ENCODE data around the gene SNX33. TPM values are rescaled to one million over a fixed set of nuclear protein-coding genes. Genes with fewer than 3 reads are reported as not detected.

SNX33 gene
- total RNA-seq, 1 donor from 2014 or later = 11.4 TPM

DNA sequence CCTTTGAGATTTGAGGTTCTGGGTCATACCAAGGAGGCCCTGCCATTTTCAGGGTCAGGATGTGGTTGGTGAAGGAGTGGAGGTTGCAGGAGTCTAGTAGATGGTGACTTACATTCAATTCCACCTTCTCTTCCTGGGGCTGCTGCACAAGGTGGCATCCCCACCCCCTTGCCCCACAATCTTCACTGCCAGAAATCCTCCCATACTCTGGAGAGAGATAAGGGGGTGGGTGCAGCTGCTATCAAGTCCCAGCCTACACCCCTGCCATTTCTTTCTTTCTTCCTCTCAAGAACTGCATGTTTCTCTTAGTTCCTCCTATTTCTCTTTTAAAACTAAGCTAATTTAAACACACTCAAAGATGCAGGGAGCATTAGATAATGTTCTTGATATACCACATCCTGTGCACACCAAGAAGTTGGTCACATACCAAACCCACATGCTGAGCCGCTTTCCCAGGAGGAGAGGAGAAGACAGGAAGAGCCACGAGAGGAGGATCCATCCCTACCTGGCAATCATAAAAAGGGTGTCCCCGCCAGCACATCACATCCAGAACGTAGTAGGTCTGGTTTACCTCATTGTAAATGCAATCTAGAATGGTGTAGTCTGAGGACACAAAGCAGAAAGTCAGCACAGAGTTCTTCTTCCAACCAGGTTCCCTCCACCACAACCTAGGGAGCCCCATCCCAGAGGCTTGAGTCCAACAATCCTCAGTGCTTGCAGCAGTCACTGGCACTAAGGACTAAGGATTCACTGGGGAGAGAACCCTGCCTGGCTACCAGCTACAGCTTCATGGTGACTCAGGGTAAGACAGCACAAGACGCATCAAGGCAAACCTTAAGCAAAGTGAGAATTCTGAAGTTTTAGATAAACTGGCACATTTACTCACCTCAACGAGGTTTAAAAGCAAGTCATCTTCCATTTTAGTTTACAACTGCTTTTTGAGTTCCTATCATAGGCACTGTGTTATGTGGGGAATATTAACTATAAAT lies 40.7 kb upstream of the SNX33 start:
- no peak overlapping the region for H3K4me3 ChIP-seq
- intact Hi-C loops (cut with micrococcal nuclease) = no loop called here
- peaks cover 88% of the 10 kb centered on the region for H3K36me3 ChIP-seq
- TF ChIP-seq, protein P1, sequence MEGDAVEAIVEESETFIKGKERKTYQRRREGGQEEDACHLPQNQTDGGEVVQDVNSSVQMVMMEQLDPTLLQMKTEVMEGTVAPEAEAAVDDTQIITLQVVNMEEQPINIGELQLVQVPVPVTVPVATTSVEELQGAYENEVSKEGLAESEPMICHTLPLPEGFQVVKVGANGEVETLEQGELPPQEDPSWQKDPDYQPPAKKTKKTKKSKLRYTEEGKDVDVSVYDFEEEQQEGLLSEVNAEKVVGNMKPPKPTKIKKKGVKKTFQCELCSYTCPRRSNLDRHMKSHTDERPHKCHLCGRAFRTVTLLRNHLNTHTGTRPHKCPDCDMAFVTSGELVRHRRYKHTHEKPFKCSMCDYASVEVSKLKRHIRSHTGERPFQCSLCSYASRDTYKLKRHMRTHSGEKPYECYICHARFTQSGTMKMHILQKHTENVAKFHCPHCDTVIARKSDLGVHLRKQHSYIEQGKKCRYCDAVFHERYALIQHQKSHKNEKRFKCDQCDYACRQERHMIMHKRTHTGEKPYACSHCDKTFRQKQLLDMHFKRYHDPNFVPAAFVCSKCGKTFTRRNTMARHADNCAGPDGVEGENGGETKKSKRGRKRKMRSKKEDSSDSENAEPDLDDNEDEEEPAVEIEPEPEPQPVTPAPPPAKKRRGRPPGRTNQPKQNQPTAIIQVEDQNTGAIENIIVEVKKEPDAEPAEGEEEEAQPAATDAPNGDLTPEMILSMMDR (IDR thresholded peaks at IDR 0.05; ENCODE audit: borderline replicate concordance) = no peak
- no peaks in the 10 kb centered on the region for H3K27me3 ChIP-seq (ENCODE audit: low read depth)
- H3K9me3 ChIP-seq (replicated peaks) = no peaks in the 10 kb centered on the region
- no peak overlapping the region for H3K27ac ChIP-seq (replicated peaks)
- DNase-seq = no peak
- no peaks in the 10 kb centered on the region for H3K4me1 ChIP-seq

GRCh38 chr15:75616766-75617165 lies 30.9 kb upstream of the SNX33 start:
- no peak for DNase-seq
- no peak overlapping the region for H3K4me3 ChIP-seq
- H3K9me3 ChIP-seq (replicated peaks) = no peaks in the 10 kb centered on the region
- intact Hi-C loops (cut with micrococcal nuclease) = no loop called here
- peaks cover 22% of the 10 kb centered on the region for H3K4me1 ChIP-seq
- no peaks in the 10 kb centered on the region for H3K27me3 ChIP-seq (ENCODE audit: low read depth)
- H3K27ac ChIP-seq (replicated peaks) = no peak overlapping the region
- TF ChIP-seq, protein P1 (IDR thresholded peaks at IDR 0.05; ENCODE audit: borderline replicate concordance) = no peak
- peaks cover 89% of the 10 kb centered on the region for H3K36me3 ChIP-seq

DNA sequence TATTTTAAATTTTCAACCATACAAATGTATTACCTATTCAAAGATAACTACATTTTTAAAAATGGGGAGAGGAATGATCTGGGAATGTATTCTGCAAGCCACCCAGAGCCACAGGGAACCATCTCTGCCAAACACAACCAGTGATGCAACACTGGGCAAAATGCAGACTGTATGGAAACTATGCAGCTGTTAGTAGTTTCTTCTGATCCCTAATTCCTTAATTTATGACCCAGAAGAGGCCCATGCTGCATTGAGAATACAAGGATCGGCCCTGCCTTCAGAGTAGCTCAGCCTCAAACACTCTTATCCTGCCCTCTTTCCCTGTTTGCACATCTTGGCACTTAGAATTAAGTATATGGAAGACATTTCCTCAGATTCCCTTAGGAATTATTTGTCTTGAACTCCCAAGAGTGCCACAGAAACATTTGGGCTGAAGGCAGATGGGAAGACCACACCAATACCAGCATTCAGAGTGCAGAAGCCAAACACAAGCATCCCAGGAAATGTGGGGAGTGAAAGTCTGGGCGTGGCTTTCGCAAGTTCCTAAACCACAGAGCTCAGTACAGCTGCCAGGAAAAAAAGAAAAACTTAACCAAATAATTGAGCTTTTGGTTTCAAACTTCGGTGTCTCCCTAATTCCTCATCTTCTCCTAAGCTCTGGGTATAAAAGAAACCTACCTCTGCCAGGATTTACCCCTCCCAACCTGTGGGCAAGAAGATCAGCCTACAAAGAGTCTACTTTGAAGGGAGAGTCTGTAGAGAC lies 27.5 kb upstream of the SNX33 start:
- TF ChIP-seq, protein P1 (IDR thresholded peaks at IDR 0.05; ENCODE audit: borderline replicate concordance) = no peak
- peak; percentile 29 for DNase-seq
- Histone ChIP-seq H3K27me3 (ENCODE audit: low read depth) (no peaks in the 10 kb centered on the region), H3K4me3 (peak overlapping the region; percentile 37), H3K36me3 (peaks cover 54% of the 10 kb centered on the region), H3K4me1 (peaks cover 32% of the 10 kb centered on the region), H3K9me3 (replicated peaks) (no peaks in the 10 kb centered on the region), H3K27ac (replicated peaks) (peak overlapping the region; percentile 81)
- intact Hi-C loops (cut with micrococcal nuclease) = no loop called here

DNA sequence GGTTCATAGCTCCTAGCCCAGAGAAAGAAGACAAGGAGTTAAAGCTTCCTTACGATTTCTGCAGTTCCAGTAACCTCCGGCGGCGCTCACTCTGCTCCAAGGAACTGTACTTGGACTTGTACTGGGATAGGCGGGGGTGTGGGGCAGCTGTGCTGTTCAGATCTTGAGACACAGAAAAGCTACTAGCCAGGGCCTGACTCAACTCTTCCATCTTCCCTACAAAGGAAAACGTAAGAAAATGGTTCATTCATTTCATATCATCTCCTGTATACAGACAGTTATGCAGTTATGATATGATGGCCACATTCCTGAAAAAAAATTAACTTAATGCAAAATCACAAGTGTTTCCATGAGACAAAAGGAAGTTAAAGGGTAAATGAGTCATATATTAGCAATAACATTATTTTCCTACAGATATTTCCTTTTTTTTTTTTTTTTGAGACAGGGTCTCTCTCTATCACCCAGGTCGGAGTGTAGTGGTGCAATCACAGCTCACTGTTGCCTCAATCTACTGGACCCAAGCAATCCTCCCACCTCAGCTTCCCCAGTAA lies 26.8 kb upstream of the SNX33 start:
- peak overlapping the region; percentile 81 for H3K27ac ChIP-seq (replicated peaks)
- peaks cover 47% of the 10 kb centered on the region for H3K36me3 ChIP-seq
- intact Hi-C loops (cut with micrococcal nuclease) = no loop called here
- no peaks in the 10 kb centered on the region for H3K27me3 ChIP-seq (ENCODE audit: low read depth)
- peak overlapping the region; percentile 37 for H3K4me3 ChIP-seq
- H3K4me1 ChIP-seq = peaks cover 36% of the 10 kb centered on the region
- DNase-seq = peak; percentile 77
- TF ChIP-seq, protein P1 (IDR thresholded peaks at IDR 0.05; ENCODE audit: borderline replicate concordance) = peak; percentile 49
- H3K9me3 ChIP-seq (replicated peaks) = no peaks in the 10 kb centered on the region

GRCh38 chr15:75622505-75622904 lies 25.2 kb upstream of the SNX33 start:
- no peaks in the 10 kb centered on the region for H3K27me3 ChIP-seq (ENCODE audit: low read depth)
- H3K27ac ChIP-seq (replicated peaks) = no peak overlapping the region

More at GRCh38 chr15:75622505-75622904, 25.2 kb upstream of the SNX33 start:
- H3K36me3 ChIP-seq = peaks cover 32% of the 10 kb centered on the region
- H3K4me1 ChIP-seq = peaks cover 43% of the 10 kb centered on the region
- intact Hi-C loops (cut with micrococcal nuclease) = no loop called here
- DNase-seq = no peak
- TF ChIP-seq, protein P1 (IDR thresholded peaks at IDR 0.05; ENCODE audit: borderline replicate concordance) = no peak
- H3K9me3 ChIP-seq (replicated peaks) = no peaks in the 10 kb centered on the region
- no peak overlapping the region for H3K4me3 ChIP-seq

All from left ventricle myocardium inferior (tissue), 1 donor.